ENCODE data around the gene CAV3. TPM values are rescaled to one million over a fixed set of nuclear protein-coding genes. Genes with fewer than 3 reads are reported as not detected.

CAV3 gene
- total RNA-seq, 1 donor from 2014 or later: 24.8 TPM

GRCh38 chr3:8757551-8758518 lies 24.2 kb downstream of the CAV3 start:
- intact Hi-C loops (cut with DNase I): no loop called here
- DNase-seq (ENCODE audit: low spot score): peak; percentile 36

GRCh38 chr3:8759038-8759707 lies 25.6 kb downstream of the CAV3 start:
- intact Hi-C loops (cut with DNase I): no loop called here
- no peak for DNase-seq (ENCODE audit: low spot score)

- intact Hi-C loops (cut with DNase I): loop anchor here (10.0 kb wide), 1 partner anchor 195 kb away; no protein-coding TSS in a partner anchor
- peak; percentile 36 for DNase-seq (ENCODE audit: low spot score)
Measured at GRCh38 chr3:8760091-8760490, 26.5 kb downstream of the CAV3 start.

- intact Hi-C loops (cut with DNase I): loop anchor here (10.0 kb wide), 1 partner anchor 194 kb away; no protein-coding TSS in a partner anchor
- DNase-seq (ENCODE audit: low spot score): no peak
Measured at GRCh38 chr3:8760506-8760905, 26.9 kb downstream of the CAV3 start.

GRCh38 chr3:8761866-8762265 lies 28.3 kb downstream of the CAV3 start:
- DNase-seq (ENCODE audit: low spot score): no peak
- intact Hi-C loops (cut with DNase I): loop anchor here (10.0 kb wide), 1 partner anchor 193 kb away; no protein-coding TSS in a partner anchor

- intact Hi-C loops (cut with DNase I): loop anchor here (10.0 kb wide), 1 partner anchor 192 kb away; no protein-coding TSS in a partner anchor
- DNase-seq (ENCODE audit: low spot score): no peak
Measured at GRCh38 chr3:8762607-8763377, 29.2 kb downstream of the CAV3 start.

- intact Hi-C loops (cut with DNase I): loop anchor here (10.0 kb wide), 1 partner anchor 190 kb away; no protein-coding TSS in a partner anchor
- no peak for DNase-seq (ENCODE audit: low spot score)
Measured at GRCh38 chr3:8764528-8764927, 30.9 kb downstream of the CAV3 start.

- intact Hi-C loops (cut with DNase I): loop anchor here (10.0 kb wide), 1 partner anchor 189 kb away; no protein-coding TSS in a partner anchor
- no peak for DNase-seq (ENCODE audit: low spot score)
Measured at GRCh38 chr3:8765528-8765927, 31.9 kb downstream of the CAV3 start.

- no peak for DNase-seq (ENCODE audit: low spot score)
- intact Hi-C loops (cut with DNase I): loop anchor here (10.0 kb wide), 1 partner anchor 189 kb away; no protein-coding TSS in a partner anchor
Measured at GRCh38 chr3:8766148-8766547, 32.5 kb downstream of the CAV3 start.

GRCh38 chr3:8767256-8767666 lies 33.7 kb downstream of the CAV3 start:
- no peak for DNase-seq (ENCODE audit: low spot score)
- intact Hi-C loops (cut with DNase I): loop anchor here (10.0 kb wide), 1 partner anchor 188 kb away; no protein-coding TSS in a partner anchor

- no peak for DNase-seq (ENCODE audit: low spot score)
- intact Hi-C loops (cut with DNase I): loop anchor here (2.0 to 10.0 kb wide), 2 partner anchors 103 to 187 kb away; no protein-coding TSS in a partner anchor
Measured at GRCh38 chr3:8767667-8768363, 34.2 kb downstream of the CAV3 start.

- DNase-seq (ENCODE audit: low spot score): no peak
- intact Hi-C loops (cut with DNase I): loop anchor here (2.0 to 10.0 kb wide), 2 partner anchors 104 to 186 kb away; no protein-coding TSS in a partner anchor
Measured at GRCh38 chr3:8768364-8769087, 34.9 kb downstream of the CAV3 start.

- intact Hi-C loops (cut with DNase I): loop anchor here (2.0 to 10.0 kb wide), 2 partner anchors 104 to 186 kb away; no protein-coding TSS in a partner anchor
- no peak for DNase-seq (ENCODE audit: low spot score)
Measured at GRCh38 chr3:8769088-8769822, 35.7 kb downstream of the CAV3 start, which contains the start of gene OXTR. Gene OXTR (minus strand): TSS chr3:8769613. CDS start chr3:8768187, 1,426 bp downstream.

GRCh38 chr3:8773941-8774542 lies 40.4 kb downstream of the CAV3 start:
- intact Hi-C loops (cut with DNase I): no loop called here
- no peak for DNase-seq (ENCODE audit: low spot score)

GRCh38 chr3:8775181-8775580 lies 41.6 kb downstream of the CAV3 start:
- intact Hi-C loops (cut with DNase I): no loop called here
- no peak for DNase-seq (ENCODE audit: low spot score)

GRCh38 chr3:8775602-8776001 lies 42.0 kb downstream of the CAV3 start:
- DNase-seq (ENCODE audit: low spot score): no peak
- intact Hi-C loops (cut with DNase I): no loop called here

- intact Hi-C loops (cut with DNase I): no loop called here
- no peak for DNase-seq (ENCODE audit: low spot score)
Measured at GRCh38 chr3:8776406-8776805, 42.8 kb downstream of the CAV3 start.

Measured in cardiac septum (tissue), 1 donor.